ENCODE measurements around the gene SLC6A18. TPM values are rescaled to one million over a fixed set of nuclear protein-coding genes. Genes with fewer than 3 reads are reported as not detected.

SLC6A18 gene
- total and polyA plus RNA-seq, 2 of the 13 experiments (the other 11 are each of a cell fraction or from before 2014, with no cell fraction given), result not detected

- TF ChIP-seq STAG1 (CRISPR knock-in tag; IDR thresholded peaks at IDR 0.05), result peak; percentile 93
These were observed 10.2 kb downstream of the SLC6A18 start (continued) for GRCh38 chr5:1235379-1235778.

- Histone ChIP-seq H3K4me2 (ENCODE audit: low read depth, low read length) (no peak overlapping the region), H3K9me3 (ENCODE audit: low read length) (no peaks in the 10 kb centered on the region), H3K9ac (ENCODE audit: insufficient read depth, low read depth, low read length) (no peak overlapping the region), H4K20me1 (ENCODE audit: insufficient read depth, low read length) (no peaks in the 10 kb centered on the region; the same call in 1 of the 2 replicates), H3K27me3 (ENCODE audit: control insufficient read depth in 1 of 2, insufficient read depth in 2 of 2, low read length in 2 of 2) (peaks cover 15 to 62% of the 10 kb centered on the region in 2 experiments), H3K79me2 (ENCODE audit: insufficient read depth, low read length) (no peaks in the 10 kb centered on the region), H3K27ac (ENCODE audit: extremely low read length, insufficient read depth, low read length) (no peak overlapping the region), H3K4me3 (replicated peaks in 1 of 3; ENCODE audit: insufficient read depth in 1 of 3, low read depth in 2 of 3, low read length in 3 of 3) (no peak overlapping the region), H3K36me3 (replicated peaks in 1 of 2; ENCODE audit: control insufficient read depth in 1 of 2, insufficient read depth in 2 of 2, low read length in 2 of 2) (no peaks in the 10 kb centered on the region), H2AFZ (ENCODE audit: low read length) (no peak overlapping the region), H3K4me1 (ENCODE audit: insufficient read depth, low read length) (peaks cover 8% of the 10 kb centered on the region; the same call in 1 of the 2 replicates)
- intact Hi-C loops (cut with micrococcal nuclease; ENCODE audit: unreplicated experiment) (loop anchor here (1.0 kb wide), 1 partner anchor 68 kb away; no protein-coding TSS in a partner anchor), in situ Hi-C loops (cut with HindIII; ENCODE audit: extremely low pct_ligation_motif_present, low pct_unique_long_range_greater_than_20kb) (loop anchor here (5.0 kb wide), 1 partner anchor 64 kb away; no protein-coding TSS in a partner anchor)
- ChIA-PET CTCF (ENCODE audit: low intra/inter-chr PET ratio, low total read pairs) (interaction anchor here (3.0 kb wide), 1 partner anchor 68 kb away, joined by 14 read pairs; no protein-coding TSS in a partner anchor), POLR2A (no interaction called here)
- no peak for TF ChIP-seq ZKSCAN1 (IDR thresholded peaks at IDR 0.05; ENCODE audit: low read length)
- 88% methylated on average over 1 of the region's 1 CpG for WGBS (ENCODE audit: low lambda C conversion rate)
- DNase-seq (ENCODE audit: low spot score) (no peak), ATAC-seq (no peak), FAIRE-seq (no peak)
- BruUV-seq (replicated peaks), result no TSS peak
These were observed 10.7 kb downstream of the SLC6A18 start for GRCh38 chr5:1235838-1236237.

GRCh38 chr5:1239505-1240251, 14.5 kb downstream of the SLC6A18 start:
- in situ Hi-C loops (cut with HindIII; ENCODE audit: extremely low pct_ligation_motif_present, low pct_unique_long_range_greater_than_20kb), result loop anchor here (5.0 kb wide), 1 partner anchor 67 kb away; no protein-coding TSS in a partner anchor
- Histone ChIP-seq H3K27me3 (ENCODE audit: control insufficient read depth in 1 of 2, insufficient read depth in 2 of 2, low read length in 2 of 2) (peaks cover 14 to 58% of the 10 kb centered on the region in 2 experiments), H3K9ac (ENCODE audit: insufficient read depth, low read depth, low read length) (no peak overlapping the region), H3K36me3 (replicated peaks in 1 of 2; ENCODE audit: control insufficient read depth in 1 of 2, insufficient read depth in 2 of 2, low read length in 2 of 2) (no peaks in the 10 kb centered on the region), H3K4me1 (ENCODE audit: insufficient read depth, low read length) (peaks cover 8% of the 10 kb centered on the region; the same call in 1 of the 2 replicates), H3K27ac (ENCODE audit: extremely low read length, insufficient read depth, low read length) (no peak overlapping the region), H3K4me2 (ENCODE audit: low read depth, low read length) (no peak overlapping the region), H2AFZ (ENCODE audit: low read length) (no peak overlapping the region), H3K9me3 (ENCODE audit: low read length) (no peaks in the 10 kb centered on the region), H4K20me1 (ENCODE audit: insufficient read depth, low read length) (peaks cover under 1% of the 10 kb centered on the region; the same call in 1 of the 2 replicates), H3K79me2 (ENCODE audit: insufficient read depth, low read length) (no peaks in the 10 kb centered on the region), H3K4me3 (replicated peaks in 1 of 3; ENCODE audit: insufficient read depth in 1 of 3, low read depth in 2 of 3, low read length in 3 of 3) (no peak overlapping the region)
- WGBS (ENCODE audit: low lambda C conversion rate), result 33% methylated on average over 1 of the region's 22 CpGs
- FAIRE-seq (no peak), DNase-seq (ENCODE audit: low spot score) (no peak), ATAC-seq (no peak)
- no TSS peak for BruUV-seq (replicated peaks)
- intact Hi-C loops (cut with micrococcal nuclease; ENCODE audit: unreplicated experiment), result no loop called here
- CTCF ChIA-PET (ENCODE audit: low intra/inter-chr PET ratio, low total read pairs), result no interaction called here
- POLR2A ChIA-PET, result no interaction called here
- TF ChIP-seq HIVEP1 (CRISPR knock-in tag; IDR thresholded peaks at IDR 0.05), result no peak
- no peak for TF ChIP-seq UBTF (CRISPR knock-in tag; IDR thresholded peaks at IDR 0.05)
- TF ChIP-seq ZNF414 (CRISPR knock-in tag; IDR thresholded peaks at IDR 0.05), result no peak
- TF ChIP-seq NPAS2 (CRISPR knock-in tag; IDR thresholded peaks at IDR 0.05; ENCODE audit: borderline replicate concordance), result no peak
- no peak for TF ChIP-seq ELF1 (CRISPR knock-in tag; IDR thresholded peaks at IDR 0.05)
- TF ChIP-seq ZBTB46 (CRISPR knock-in tag; IDR thresholded peaks at IDR 0.05; ENCODE audit: borderline replicate concordance), result no peak
- TF ChIP-seq ZFYVE20 (CRISPR knock-in tag; IDR thresholded peaks at IDR 0.05; ENCODE audit: borderline replicate concordance, low read depth), result no peak
- no peak for TF ChIP-seq NR2C2 (CRISPR knock-in tag; IDR thresholded peaks at IDR 0.05; ENCODE audit: borderline replicate concordance)

Data from HepG2 (cell line).